RWPE1 (cell line): ENCODE data around the gene SLC13A2.
"Not testable (repeated sequence)": the region's sequence is repeated elsewhere in the genome, so short reads cannot be mapped to it uniquely, and the experiment has no call there.

Experiments used
- CTCF ChIA-PET: fragments of 350-600 bp; sonication (Branson Sonifier 250); formaldehyde crosslinking; extraction: SDS; loops from one replicate; lab custom pipeline; 2021; lab: Yijun Ruan, JAX
- POLR2A ChIA-PET: fragments of 400-600 bp; formaldehyde crosslinking; extraction: SDS; loops from one replicate; lab custom pipeline; 2020; ENCODE audit warnings: antibody characterized with exemption; ENCODE audit not compliant: low non-redundant PET; lab: Yijun Ruan, JAX
- DNase-seq: peaks from one replicate; pipeline ENCODE4 v3.0.0; 2012; ENCODE audit warnings: low spot score
- H3K27ac ChIP-seq: fragments of 450-650 bp; 2 replicates; pipeline ENCODE4 v1.5.1; 2017
- CTCF ChIP-seq: fragments of 450-650 bp; conservative IDR thresholded peaks from 2 replicates; pipeline ENCODE4 v1.5.1; 2017; ENCODE audit warnings: low read depth, mild to moderate bottlenecking

SLC13A2 gene

GRCh38 chr17:28473542-28473941 lies at the start of gene SLC13A2:
TSS of gene SLC13A2 (plus strand) at chr17:28473644. CDS start at chr17:28473713, 69 bp downstream.
- no peak within 1 kb of the TSS for H3K27ac ChIP-seq
- no peak for TF ChIP-seq CTCF
- ChIA-PET POLR2A (no interaction called here), CTCF (no interaction called here)
- DNase-seq, result no peak

GRCh38 chr17:28425206-28425605 lies 48.2 kb upstream of the SLC13A2 start:
- no peak overlapping the region for H3K27ac ChIP-seq
- DNase-seq, result no peak
- ChIA-PET CTCF (interaction anchor here (0.7 to 1.6 kb wide), 2 partner anchors 9 to 37 kb away, joined by 3 to 9 read pairs; no protein-coding TSS in a partner anchor), POLR2A (no interaction called here)
- no peak for TF ChIP-seq CTCF

GRCh38 chr17:28426081-28426519 lies 47.3 kb upstream of the SLC13A2 start:
- POLR2A ChIA-PET, result no interaction called here
- TF ChIP-seq CTCF, result no peak
- no peak overlapping the region for H3K27ac ChIP-seq
- CTCF ChIA-PET, result interaction anchor here (0.6 to 1.6 kb wide), 3 partner anchors 10 to 173 kb away, joined by 3 to 9 read pairs (median 3); no protein-coding TSS in a partner anchor
- DNase-seq, result no peak

GRCh38 chr17:28427371-28427770 lies 46.1 kb upstream of the SLC13A2 start:
- H3K27ac ChIP-seq, result no peak overlapping the region
- POLR2A ChIA-PET, result no interaction called here
- no peak for TF ChIP-seq CTCF
- DNase-seq, result no peak
- CTCF ChIA-PET, result no interaction called here

GRCh38 chr17:28427982-28428381 lies 45.5 kb upstream of the SLC13A2 start:
- POLR2A ChIA-PET, DNase-seq, CTCF ChIA-PET, H3K27ac ChIP-seq: not testable (repeated sequence)

GRCh38 chr17:28433721-28434120 lies 39.7 kb upstream of the SLC13A2 start:
- CTCF ChIA-PET, result interaction anchor here (0.6 kb wide), 1 partner anchor 194 kb away, joined by 3 read pairs; no protein-coding TSS in a partner anchor
- H3K27ac ChIP-seq, result no peak overlapping the region
- no peak for TF ChIP-seq CTCF
- no peak for DNase-seq
- POLR2A ChIA-PET, result no interaction called here

- H3K27ac ChIP-seq, DNase-seq, POLR2A ChIA-PET: not testable (repeated sequence)
- CTCF ChIA-PET, result interaction anchor here (0.6 kb wide), 1 partner anchor 19 kb away, joined by 4 read pairs; no protein-coding TSS in a partner anchor
Measured at GRCh38 chr17:28434326-28434725, 39.1 kb upstream of the SLC13A2 start.
